PC-9 (cell line): ENCODE data around the gene ORM2. TPM values are rescaled to one million over a fixed set of nuclear protein-coding genes. Genes with fewer than 3 reads are reported as not detected.

Experiments used
- BruUV-seq: library from RNA; stranded (reverse); fragments of 400-500 nt; replicated peaks from 2 replicates; lab custom pipeline; 2021; lab: Mats Ljungman, UMichigan
- CTCF ChIA-PET: fragments of 300-600 bp; sonication (Branson Sonifier 250); formaldehyde crosslinking; loops from one replicate; lab custom pipeline; 2022; ENCODE audit warnings: antibody characterized with exemption; lab: Charles Lee
- POLR2A ChIA-PET: fragments of 300-600 bp; sonication (Branson Sonifier 250); formaldehyde crosslinking; loops from one replicate; lab custom pipeline; 2022; ENCODE audit warnings: antibody characterized with exemption; ENCODE audit not compliant: unreplicated experiment; lab: Charles Lee
- DNase-seq, 2 experiments: peaks; one replicate each; pipeline versions ENCODE4 v3.0.0 to v3.0.0-alpha.2; 2015 to 2022; ENCODE audit warnings: mixed read lengths in 1 of 2
- H2AFZ ChIP-seq: fragments of 200-600 bp; sonication (generic); 2 replicates; pipeline ENCODE4 v1.8.1; 2017; ENCODE audit warnings: antibody characterized with exemption
- H3F3A ChIP-seq: fragments of 200-600 bp; sonication (generic); 2 replicates; pipeline ENCODE4 v1.8.1; 2017; ENCODE audit warnings: antibody characterized with exemption, mild to moderate bottlenecking, low read depth; ENCODE audit not compliant: insufficient read depth
- H3K27ac ChIP-seq: fragments of 200-600 bp; sonication (generic); 2 replicates; pipeline ENCODE4 v1.6.1; 2016; ENCODE audit warnings: mixed run types
- H3K27me3 ChIP-seq: fragments of 200-600 bp; sonication (generic); 2 replicates; pipeline ENCODE4 v1.6.1; 2016; ENCODE audit warnings: low read depth, mixed run types; ENCODE audit not compliant: insufficient read depth
- H3K36me3 ChIP-seq: fragments of 200-600 bp; sonication (generic); 2 replicates; pipeline ENCODE4 v1.6.1; 2016; ENCODE audit warnings: low read depth, mixed run types
- H3K4me1 ChIP-seq: fragments of 200-600 bp; sonication (generic); replicated peaks from 2 replicates; pipeline ENCODE4 v1.6.1; 2016; ENCODE audit warnings: mixed run types; ENCODE audit not compliant: insufficient read depth
- H3K4me2 ChIP-seq: fragments of 200-600 bp; sonication (generic); 2 replicates; pipeline ENCODE4 v1.6.1; 2017; ENCODE audit warnings: mixed run types
- H3K4me3 ChIP-seq: fragments of 200-600 bp; sonication (generic); 2 replicates; pipeline ENCODE4 v1.6.1; 2016; ENCODE audit warnings: mixed run types
- H3K79me2 ChIP-seq: fragments of 200-600 bp; sonication (generic); 2 replicates; pipeline ENCODE4 v1.6.1; 2017; ENCODE audit warnings: low read depth, mixed run types
- H3K9me2 ChIP-seq: fragments of 200-600 bp; sonication (generic); 2 replicates; pipeline ENCODE4 v1.8.1; 2017; ENCODE audit warnings: mild to moderate bottlenecking; ENCODE audit not compliant: insufficient read depth
- H3K9me3 ChIP-seq: fragments of 200-600 bp; sonication (generic); 2 replicates; pipeline ENCODE4 v1.8.1; 2016; ENCODE audit warnings: low read depth; ENCODE audit not compliant: insufficient read depth
- H4K20me1 ChIP-seq: fragments of 200-600 bp; sonication (generic); 2 replicates; pipeline ENCODE4 v1.8.1; 2017; ENCODE audit not compliant: insufficient read depth
- EZH2 ChIP-seq: fragments of 200-600 bp; sonication (generic); IDR thresholded peaks from 2 replicates; pipeline ENCODE4 v1.8.0; 2017; ENCODE audit warnings: antibody characterized with exemption, low read depth
- intact Hi-C: fragments of 100-400 bp; cut with micrococcal nuclease; formaldehyde crosslinking; loops from one replicate; pipeline ENCODE4 v1.10.0; 2022; ENCODE audit not compliant: unreplicated experiment
- total RNA-seq: library from RNA; stranded (reverse); gene quantifications from 2 replicates; pipeline ENCODE4 v1.2.3, GENCODE V29; 2021
- TF ChIP-seq, protein P1 (sequence below): fragments of 200-600 bp; sonication (generic); conservative IDR thresholded peaks from 2 replicates; pipeline ENCODE4 v1.6.1; 2017; ENCODE audit warnings: mixed run types, antibody characterized with exemption, mild to moderate bottlenecking, moderate library complexity

The ORM2 gene
- total RNA-seq, 1 experiment from 2014 or later = not detected

DNA sequence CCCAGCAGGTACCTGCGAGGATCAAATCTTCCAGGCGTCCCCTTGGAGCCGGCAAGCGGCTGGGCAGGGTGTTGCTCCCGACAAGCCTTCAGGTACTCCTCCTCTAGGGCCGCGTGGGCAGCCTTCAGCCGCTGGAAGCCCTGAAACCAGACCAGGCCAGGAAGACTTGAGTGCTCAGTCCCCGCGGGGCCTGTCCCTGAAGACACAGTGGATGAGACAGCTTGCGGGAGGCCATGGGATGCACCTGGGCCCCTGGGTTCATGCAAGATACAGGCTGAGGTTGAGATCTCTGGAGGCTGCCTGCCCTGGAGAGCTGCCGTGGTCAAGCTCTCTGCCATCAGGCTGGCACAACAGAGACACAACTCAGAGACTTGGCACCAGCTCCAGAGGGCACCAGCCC is 32.7 kb downstream of the ORM2 start:
- H3K9me3 ChIP-seq = no peaks in the 10 kb centered on the region
- TF ChIP-seq, protein P1, sequence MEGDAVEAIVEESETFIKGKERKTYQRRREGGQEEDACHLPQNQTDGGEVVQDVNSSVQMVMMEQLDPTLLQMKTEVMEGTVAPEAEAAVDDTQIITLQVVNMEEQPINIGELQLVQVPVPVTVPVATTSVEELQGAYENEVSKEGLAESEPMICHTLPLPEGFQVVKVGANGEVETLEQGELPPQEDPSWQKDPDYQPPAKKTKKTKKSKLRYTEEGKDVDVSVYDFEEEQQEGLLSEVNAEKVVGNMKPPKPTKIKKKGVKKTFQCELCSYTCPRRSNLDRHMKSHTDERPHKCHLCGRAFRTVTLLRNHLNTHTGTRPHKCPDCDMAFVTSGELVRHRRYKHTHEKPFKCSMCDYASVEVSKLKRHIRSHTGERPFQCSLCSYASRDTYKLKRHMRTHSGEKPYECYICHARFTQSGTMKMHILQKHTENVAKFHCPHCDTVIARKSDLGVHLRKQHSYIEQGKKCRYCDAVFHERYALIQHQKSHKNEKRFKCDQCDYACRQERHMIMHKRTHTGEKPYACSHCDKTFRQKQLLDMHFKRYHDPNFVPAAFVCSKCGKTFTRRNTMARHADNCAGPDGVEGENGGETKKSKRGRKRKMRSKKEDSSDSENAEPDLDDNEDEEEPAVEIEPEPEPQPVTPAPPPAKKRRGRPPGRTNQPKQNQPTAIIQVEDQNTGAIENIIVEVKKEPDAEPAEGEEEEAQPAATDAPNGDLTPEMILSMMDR = no peak
- no peak for TF ChIP-seq EZH2
- H3K36me3 ChIP-seq = no peaks in the 10 kb centered on the region
- no peaks in the 10 kb centered on the region for H4K20me1 ChIP-seq
- no peak overlapping the region for H3K4me2 ChIP-seq
- no peak overlapping the region for H3K4me3 ChIP-seq
- DNase-seq = no peak
- BruUV-seq = no TSS peak
- CTCF ChIA-PET = no interaction called here
- no peak overlapping the region for H3K27ac ChIP-seq
- no peaks in the 10 kb centered on the region for H3K9me2 ChIP-seq
- no peaks in the 10 kb centered on the region for H3K79me2 ChIP-seq
- no peaks in the 10 kb centered on the region for H3K27me3 ChIP-seq
- H3K4me1 ChIP-seq = peaks cover 38% of the 10 kb centered on the region
- H3F3A ChIP-seq = peaks cover 34% of the 10 kb centered on the region; the same call in 1 of the 2 replicates
- intact Hi-C loops = no loop called here
- H2AFZ ChIP-seq = no peak overlapping the region
- POLR2A ChIA-PET = no interaction called here

DNA sequence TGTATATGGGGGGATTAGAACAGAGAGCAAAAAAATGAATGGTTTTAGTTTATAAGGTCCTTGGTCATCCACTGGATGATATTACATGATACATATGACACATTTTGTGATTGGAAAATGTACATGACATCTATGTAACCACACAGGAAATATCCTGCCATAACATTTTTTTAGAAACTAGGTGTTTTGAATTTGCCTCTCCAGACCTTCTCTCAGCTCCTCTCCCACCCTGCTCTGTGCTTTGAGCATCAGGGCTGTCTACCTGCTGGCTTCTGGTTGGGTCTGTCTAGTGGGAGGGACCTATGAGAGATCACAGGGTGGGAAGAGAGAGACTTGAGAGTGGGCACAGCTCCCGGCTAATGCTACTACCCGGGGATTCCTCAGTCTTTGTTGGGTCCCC is 33.8 kb downstream of the ORM2 start:
- TF ChIP-seq, protein P1 = no peak
- no peak for TF ChIP-seq EZH2
- CTCF ChIA-PET = no interaction called here
- POLR2A ChIA-PET = interaction anchor here (0.5 kb wide), 1 partner anchor 892 kb away, joined by 5 read pairs; no protein-coding TSS in a partner anchor
- H3K9me3 ChIP-seq = no peaks in the 10 kb centered on the region
- peaks cover 38% of the 10 kb centered on the region for H3K4me1 ChIP-seq
- no peaks in the 10 kb centered on the region for H3K9me2 ChIP-seq
- no peaks in the 10 kb centered on the region for H4K20me1 ChIP-seq
- H3K36me3 ChIP-seq = no peaks in the 10 kb centered on the region
- H3K27me3 ChIP-seq = no peaks in the 10 kb centered on the region
- H2AFZ ChIP-seq = no peak overlapping the region
- H3K4me2 ChIP-seq = peak overlapping the region; percentile 43; the same call in 1 of the 2 replicates
- BruUV-seq = no TSS peak
- intact Hi-C loops = no loop called here
- peak overlapping the region; percentile 82 for H3K27ac ChIP-seq
- no peaks in the 10 kb centered on the region for H3K79me2 ChIP-seq
- DNase-seq = no peak
- H3F3A ChIP-seq = peaks cover 34% of the 10 kb centered on the region; the same call in 1 of the 2 replicates
- no peak overlapping the region for H3K4me3 ChIP-seq

DNA sequence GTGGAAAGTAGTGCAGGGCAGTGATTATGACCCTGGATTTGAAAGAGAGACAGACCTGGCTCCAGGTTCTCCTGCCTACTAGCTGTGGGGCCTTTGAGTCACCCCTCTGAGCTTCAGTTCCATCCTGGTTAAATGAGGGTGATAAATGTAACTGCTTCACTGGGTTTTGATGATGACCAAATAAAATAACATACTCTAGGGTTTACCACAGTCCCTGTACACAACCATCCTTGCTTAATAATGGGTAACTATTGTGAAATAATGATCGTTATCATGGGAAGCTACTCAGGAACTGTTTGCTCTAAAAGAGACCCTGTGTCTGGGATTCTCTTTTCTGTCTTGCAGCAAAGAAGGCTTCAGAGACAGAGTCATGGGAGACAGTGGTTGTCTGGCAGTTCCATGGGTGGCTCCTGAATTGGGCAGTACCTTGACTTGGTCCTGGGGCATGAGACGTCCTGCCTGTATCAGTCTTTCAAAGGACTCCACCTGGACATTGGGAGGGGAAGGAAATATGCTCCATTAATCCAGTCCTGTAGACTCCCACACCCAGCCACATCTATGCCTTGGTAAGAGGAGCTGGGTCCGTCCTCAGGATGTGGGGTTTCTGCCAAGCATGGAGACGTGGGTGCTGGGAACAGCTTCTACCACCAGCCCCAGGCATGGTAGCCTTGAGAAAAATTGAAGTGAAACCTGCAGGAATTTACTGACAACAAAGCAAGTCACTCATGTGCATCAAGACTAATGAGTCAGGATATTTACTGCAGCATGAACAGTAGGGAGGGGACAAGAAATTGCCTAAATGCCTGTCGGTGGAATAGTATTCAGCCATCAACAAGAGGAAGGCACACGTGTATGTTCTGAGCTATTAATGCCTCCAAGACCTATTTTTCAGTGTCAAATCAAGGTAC is 34.7 kb downstream of the ORM2 start:
- H3K4me2 ChIP-seq = peak overlapping the region; percentile 43
- H3K9me3 ChIP-seq = no peaks in the 10 kb centered on the region
- H4K20me1 ChIP-seq = no peaks in the 10 kb centered on the region
- BruUV-seq = no TSS peak
- ChIA-PET CTCF (interaction anchor here (0.6 kb wide), 1 partner anchor 41 kb away, joined by 3 read pairs; no protein-coding TSS in a partner anchor), POLR2A (interaction anchor here (0.7 kb wide), 1 partner anchor 1142 kb away, joined by 3 read pairs; no protein-coding TSS in a partner anchor)
- H3K4me3 ChIP-seq = no peak overlapping the region
- no peaks in the 10 kb centered on the region for H3K27me3 ChIP-seq
- H3K9me2 ChIP-seq = no peaks in the 10 kb centered on the region
- H3K79me2 ChIP-seq = no peaks in the 10 kb centered on the region
- H3K36me3 ChIP-seq = no peaks in the 10 kb centered on the region
- peak; percentile 26 to 90 for DNase-seq
- TF ChIP-seq, protein P1 = no peak
- TF ChIP-seq EZH2 = no peak
- H2AFZ ChIP-seq = no peak overlapping the region
- peaks cover 34% of the 10 kb centered on the region; the same call in 1 of the 2 replicates for H3F3A ChIP-seq
- intact Hi-C loops = loop anchor here (1.0 kb wide), 1 partner anchor 34 kb away; no protein-coding TSS in a partner anchor
- peak overlapping the region; percentile 82 for H3K27ac ChIP-seq
- H3K4me1 ChIP-seq = peaks cover 38% of the 10 kb centered on the region
